ENCODE measurements around the gene SLCO2A1. TPM values are rescaled to one million over a fixed set of nuclear protein-coding genes. Genes with fewer than 3 reads are reported as not detected.

The SLCO2A1 gene
- total RNA-seq, 4 donors from 2014 or later = 5.4 to 24.9 (median 9.2) TPM

DNA sequence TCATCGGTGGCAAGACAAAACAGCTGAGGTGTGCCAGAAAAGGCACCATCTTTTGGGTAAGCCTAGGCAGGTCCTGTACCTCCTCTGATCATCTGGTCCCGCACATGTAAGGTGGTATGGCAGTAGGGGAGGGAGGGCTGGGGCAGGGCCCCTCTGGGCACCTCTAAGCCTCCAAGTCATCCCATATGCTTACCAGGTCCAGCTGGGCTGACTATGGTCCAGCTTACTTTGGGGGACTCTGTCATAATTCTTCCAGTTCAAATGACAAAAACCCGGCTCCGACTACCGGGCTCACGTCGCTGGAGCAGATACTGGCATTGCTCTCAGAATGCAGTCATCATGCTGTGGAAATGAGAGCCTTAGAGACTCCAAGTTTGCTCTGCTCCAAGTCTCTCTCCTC is 132.2 kb downstream of the SLCO2A1 start:
- H3K4me3 ChIP-seq (ENCODE audit: low read depth, poor library complexity, severe bottlenecking) = no peak overlapping the region
- intact Hi-C loops (cut with DNase I; ENCODE audit: low total_unique reads) = no loop called here
- no peak for DNase-seq (ENCODE audit: low spot score in 2 of 2)
- WGBS, 2 donors = 81% methylated on average over 7 of the region's 7 CpGs
- TF ChIP-seq CTCF (IDR thresholded peaks at IDR 0.05) = no peak
- no peak for TF ChIP-seq POLR2A (IDR thresholded peaks at IDR 0.05)

GRCh38 chr3:133896002-133896761 is 133.5 kb downstream of the SLCO2A1 start:
- intact Hi-C loops (cut with DNase I; ENCODE audit: low total_unique reads) = no loop called here
- WGBS, 2 donors = 16 to 17% methylated on average over 37 of the region's 37 CpGs
- TF ChIP-seq POLR2A (IDR thresholded peaks at IDR 0.05) (no peak), CTCF (IDR thresholded peaks at IDR 0.05) (no peak)
- DNase-seq (ENCODE audit: low spot score in 2 of 2) = no peak
- peak overlapping the region; percentile 51 for H3K4me3 ChIP-seq (ENCODE audit: low read depth, poor library complexity, severe bottlenecking)

DNA sequence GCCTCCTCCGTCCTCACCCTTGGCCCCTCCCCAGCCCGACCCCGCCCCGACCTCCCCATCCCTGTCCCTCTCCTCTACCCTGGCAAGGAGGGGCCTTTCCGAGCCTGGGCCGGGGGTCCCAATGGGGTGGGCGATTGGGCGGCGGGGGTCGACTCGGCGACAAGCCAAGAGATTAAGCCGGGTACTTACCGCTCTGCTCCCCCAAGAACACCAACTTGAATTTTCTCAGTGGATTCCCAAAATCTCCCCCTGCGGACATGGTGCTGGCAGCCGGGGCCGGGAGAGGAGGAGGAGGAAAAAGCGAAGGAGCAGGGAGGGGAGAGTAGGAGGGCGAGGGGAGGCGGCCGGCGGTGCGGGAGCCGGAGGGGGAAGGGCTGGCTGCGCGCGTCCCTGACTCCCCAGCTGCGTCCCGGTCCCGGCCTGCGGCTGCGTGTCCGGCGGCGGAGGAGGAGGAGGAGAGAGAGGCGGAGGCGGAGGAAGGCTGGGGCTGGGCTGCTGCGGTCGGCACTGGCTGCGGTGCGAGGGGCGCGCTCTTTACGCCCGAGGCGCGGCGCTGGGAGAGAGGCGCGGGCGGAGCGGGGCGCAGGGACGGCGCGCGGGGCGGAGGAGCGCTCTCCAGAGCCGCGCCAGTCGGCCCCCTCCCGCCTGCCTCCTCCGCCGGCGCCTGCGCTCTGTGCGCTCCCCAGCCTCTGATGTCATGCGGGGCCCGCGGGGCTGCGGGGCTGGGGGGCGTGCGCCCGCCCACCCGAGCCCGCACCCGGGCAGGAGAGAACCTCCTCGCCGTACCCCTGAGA is 134.3 kb downstream of the SLCO2A1 start, which contains the start of gene RAB6B:
RAB6B (minus strand) TSS at position 675 of the 794 bp plus-strand sequence; CDS start at position 259, 416 bp downstream.
- intact Hi-C loops (cut with DNase I; ENCODE audit: low total_unique reads) = no loop called here
- no peak for TF ChIP-seq POLR2A (IDR thresholded peaks at IDR 0.05)
- TF ChIP-seq CTCF (IDR thresholded peaks at IDR 0.05) = no peak
- peak within 1 kb of the TSS; percentile 51 for H3K4me3 ChIP-seq (ENCODE audit: low read depth, poor library complexity, severe bottlenecking)
- no peak for DNase-seq (ENCODE audit: low spot score in 2 of 2)
- 0 to 1% methylated on average over 59 to 74 of the region's 80 CpGs for WGBS, 2 donors

DNA sequence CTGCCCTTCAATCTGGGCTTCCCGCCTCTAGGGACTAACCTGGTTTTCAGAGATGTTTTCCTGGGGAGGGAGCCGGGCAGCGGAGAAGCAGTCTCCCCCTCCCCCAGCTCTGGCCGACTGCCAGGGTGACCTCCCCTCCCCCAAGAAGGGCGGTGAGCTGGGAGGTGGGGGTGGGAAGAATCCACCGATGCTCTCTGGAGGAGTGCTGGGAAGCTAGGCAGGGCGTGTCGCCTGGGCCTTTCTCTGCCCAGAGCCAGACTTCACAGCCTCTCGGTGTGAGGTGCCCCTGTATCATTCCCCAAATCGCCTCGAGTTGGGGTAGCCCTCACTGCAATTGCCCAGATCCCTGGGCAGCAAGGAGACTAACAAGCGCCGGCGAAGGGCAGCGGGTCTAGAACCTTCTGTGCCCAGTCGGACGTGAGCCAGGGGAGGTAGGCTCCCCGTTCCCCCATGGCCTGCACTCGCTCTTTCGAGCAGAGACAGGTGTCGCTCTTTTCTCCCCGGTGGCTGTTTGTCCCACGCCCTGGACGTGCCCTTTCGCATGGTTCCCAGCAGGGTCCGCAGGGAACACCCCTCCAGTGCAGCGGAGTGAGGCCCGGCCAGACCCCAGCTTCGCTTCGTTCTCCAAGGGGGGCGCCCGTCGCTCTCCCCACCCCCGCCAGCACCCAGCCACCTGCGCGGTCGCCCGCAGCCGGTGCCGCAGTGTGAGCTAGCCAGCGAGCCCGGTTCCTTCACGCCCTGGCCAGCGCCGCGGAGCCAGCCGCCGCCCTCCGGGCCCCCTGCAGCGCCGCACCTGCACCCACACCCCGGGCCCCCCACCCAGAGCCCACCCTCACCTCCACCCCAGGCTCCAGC is 135.1 kb downstream of the SLCO2A1 start:
- 29 to 41% methylated on average over 14 to 27 of the region's 52 CpGs for WGBS, 2 donors
- intact Hi-C loops (cut with DNase I; ENCODE audit: low total_unique reads) = no loop called here
- no peak for DNase-seq (ENCODE audit: low spot score in 2 of 2)
- no peak for TF ChIP-seq CTCF (IDR thresholded peaks at IDR 0.05)
- TF ChIP-seq POLR2A (IDR thresholded peaks at IDR 0.05) = no peak
- no peak overlapping the region for H3K4me3 ChIP-seq (ENCODE audit: low read depth, poor library complexity, severe bottlenecking)

- no peak for TF ChIP-seq POLR2A (IDR thresholded peaks at IDR 0.05)
- no peak for TF ChIP-seq CTCF (IDR thresholded peaks at IDR 0.05)
- intact Hi-C loops (cut with DNase I; ENCODE audit: low total_unique reads) = no loop called here
- 86 to 92% methylated on average over 5 to 6 of the region's 6 CpGs for WGBS, 2 donors
- DNase-seq (ENCODE audit: low spot score in 2 of 2) = no peak
- H3K4me3 ChIP-seq (ENCODE audit: low read depth, poor library complexity, severe bottlenecking) = no peak overlapping the region
These were observed 135.9 kb downstream of the SLCO2A1 start for GRCh38 chr3:133893683-133894352.

Measured in lower leg skin (tissue), 4 donors.